HUES6 (cell line): Measurements from ENCODE around the gene TNMD.
A peak's percentile ranks its signal among the peaks of the same experiment; 100 is the strongest.

ENCODE experiments used
- H3K27ac ChIP-seq: 2 replicates; pipeline ENCODE4 v1.7.0; 2013; ENCODE audit warnings: low read depth, mild to moderate bottlenecking, low read length, inconsistent platforms
- H3K27me3 ChIP-seq: 2 replicates; pipeline ENCODE4 v1.6.1; 2013; ENCODE audit warnings: low read length; ENCODE audit not compliant: control insufficient read depth, insufficient read depth
- H3K36me3 ChIP-seq: 2 replicates; pipeline ENCODE4 v1.6.1; 2013; ENCODE audit warnings: low read length; ENCODE audit not compliant: control insufficient read depth, insufficient read depth
- H3K4me1 ChIP-seq: 2 replicates; pipeline ENCODE4 v1.6.1; 2013; ENCODE audit warnings: low read length; ENCODE audit not compliant: control insufficient read depth, insufficient read depth
- H3K4me3 ChIP-seq: 2 replicates; pipeline ENCODE4 v1.5.1; 2013; ENCODE audit warnings: low read depth, low read length
- H3K9ac ChIP-seq: one replicate; pipeline ENCODE4 v1.6.1; 2013; ENCODE audit warnings: mild to moderate bottlenecking, low read length
- H3K9me3 ChIP-seq: 2 replicates; pipeline ENCODE4 v1.6.1; 2013; ENCODE audit warnings: low read depth, low read length; ENCODE audit not compliant: control insufficient read depth, insufficient read depth

Gene TNMD

GRCh38 chrX:100606753-100607152 is 22.0 kb downstream of the TNMD start:
- H3K9ac ChIP-seq = no peak overlapping the region
- H3K27ac ChIP-seq = no peak overlapping the region
- peaks cover 21% of the 10 kb centered on the region for H3K4me1 ChIP-seq
- H3K4me3 ChIP-seq = no peak overlapping the region
- H3K9me3 ChIP-seq = no peaks in the 10 kb centered on the region
- H3K27me3 ChIP-seq = peaks cover 2% of the 10 kb centered on the region; the same call in 1 of the 2 replicates
- H3K36me3 ChIP-seq = no peaks in the 10 kb centered on the region

DNA sequence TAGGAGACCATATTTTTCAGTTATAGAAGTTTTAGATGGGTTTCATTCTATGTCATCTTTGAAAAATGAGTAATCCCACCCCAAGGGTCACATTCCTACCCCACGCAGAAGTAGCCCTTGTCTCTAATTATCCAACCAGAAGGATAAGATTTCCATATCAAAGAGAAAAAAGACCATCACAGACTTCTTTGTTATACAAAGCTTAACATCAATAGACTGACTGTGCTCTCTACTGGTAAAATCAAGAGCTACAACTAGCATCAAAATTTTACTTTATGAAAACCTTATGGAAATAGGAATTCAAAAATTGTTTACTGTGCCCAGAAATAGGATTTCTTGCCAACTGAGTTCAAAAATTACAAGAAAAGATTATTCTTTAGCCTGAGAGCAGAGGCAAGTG is 24.9 kb downstream of the TNMD start:
- Histone ChIP-seq H3K9me3 (no peaks in the 10 kb centered on the region), H3K27ac (no peak overlapping the region; the same call in 1 of the 2 replicates), H3K27me3 (peaks cover 2% of the 10 kb centered on the region; the same call in 1 of the 2 replicates), H3K4me3 (0 out of 2 replicates have a peak overlapping the region, but pooled peaks have one; percentile 8), H3K9ac (no peak overlapping the region), H3K36me3 (no peaks in the 10 kb centered on the region), H3K4me1 (peaks cover 12% of the 10 kb centered on the region)

DNA sequence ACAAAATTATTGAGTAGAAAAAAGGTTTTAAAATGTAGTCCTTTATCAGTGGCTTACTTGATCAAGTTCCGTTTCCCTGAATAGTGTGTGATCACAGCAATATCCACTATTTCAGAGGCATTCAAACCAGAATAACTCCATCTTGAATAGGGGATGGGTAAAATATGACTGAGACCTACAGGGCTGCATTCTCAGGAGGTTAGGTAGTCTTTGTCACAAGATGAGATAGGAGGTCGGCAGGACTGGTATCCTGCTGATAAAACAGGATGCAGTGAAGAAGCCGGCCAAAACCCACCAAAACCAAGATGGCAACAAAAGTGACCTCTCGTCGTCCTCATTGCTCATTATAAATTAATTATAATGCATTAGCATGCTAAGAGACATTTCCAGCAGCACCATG is 27.2 kb downstream of the TNMD start:
- Histone ChIP-seq H3K9ac (no peak overlapping the region), H3K27me3 (no peaks in the 10 kb centered on the region), H3K27ac (no peak overlapping the region), H3K4me1 (peaks cover 12% of the 10 kb centered on the region), H3K4me3 (no peak overlapping the region), H3K9me3 (no peaks in the 10 kb centered on the region), H3K36me3 (no peaks in the 10 kb centered on the region)

GRCh38 chrX:100615005-100615404 is 30.3 kb downstream of the TNMD start:
- Histone ChIP-seq H3K27ac (no peak overlapping the region), H3K9ac (no peak overlapping the region), H3K4me1 (peaks cover 4% of the 10 kb centered on the region), H3K27me3 (no peaks in the 10 kb centered on the region), H3K4me3 (no peak overlapping the region), H3K36me3 (no peaks in the 10 kb centered on the region), H3K9me3 (no peaks in the 10 kb centered on the region)

- Histone ChIP-seq H3K4me1 (no peaks in the 10 kb centered on the region), H3K27ac (no peak overlapping the region), H3K9me3 (no peaks in the 10 kb centered on the region), H3K4me3 (no peak overlapping the region), H3K27me3 (no peaks in the 10 kb centered on the region), H3K36me3 (no peaks in the 10 kb centered on the region), H3K9ac (no peak overlapping the region)
These were observed 38.3 kb downstream of the TNMD start for GRCh38 chrX:100623001-100623400.

DNA sequence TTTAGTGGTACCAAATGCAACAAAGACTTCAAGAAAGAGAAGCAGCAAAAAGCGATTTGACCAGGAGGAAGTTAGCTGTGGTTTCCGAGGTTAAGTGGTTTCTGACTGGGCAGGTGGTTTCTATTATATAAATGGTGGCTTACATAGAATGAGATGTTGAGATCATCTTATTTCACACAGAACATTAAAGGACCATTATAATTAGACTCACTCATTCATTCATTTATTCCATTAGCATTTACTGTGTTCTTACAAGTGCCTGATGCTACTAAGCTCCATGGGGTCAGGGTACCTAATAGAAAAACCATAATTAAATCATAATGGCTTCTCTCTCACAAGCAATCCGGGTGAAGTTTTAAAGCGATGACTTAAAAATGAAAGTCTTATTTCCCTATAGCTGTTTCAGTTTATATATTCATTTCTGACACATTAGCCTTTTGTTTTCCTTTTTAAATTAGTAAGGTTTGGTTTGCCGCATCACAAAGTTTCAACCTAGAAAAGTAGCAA is 41.3 kb downstream of the TNMD start:
- H3K27me3 ChIP-seq = no peaks in the 10 kb centered on the region
- H3K9ac ChIP-seq = no peak overlapping the region
- peaks cover 25% of the 10 kb centered on the region for H3K36me3 ChIP-seq
- no peak overlapping the region for H3K4me3 ChIP-seq
- no peak overlapping the region for H3K27ac ChIP-seq
- H3K4me1 ChIP-seq = no peaks in the 10 kb centered on the region
- H3K9me3 ChIP-seq = no peaks in the 10 kb centered on the region

DNA sequence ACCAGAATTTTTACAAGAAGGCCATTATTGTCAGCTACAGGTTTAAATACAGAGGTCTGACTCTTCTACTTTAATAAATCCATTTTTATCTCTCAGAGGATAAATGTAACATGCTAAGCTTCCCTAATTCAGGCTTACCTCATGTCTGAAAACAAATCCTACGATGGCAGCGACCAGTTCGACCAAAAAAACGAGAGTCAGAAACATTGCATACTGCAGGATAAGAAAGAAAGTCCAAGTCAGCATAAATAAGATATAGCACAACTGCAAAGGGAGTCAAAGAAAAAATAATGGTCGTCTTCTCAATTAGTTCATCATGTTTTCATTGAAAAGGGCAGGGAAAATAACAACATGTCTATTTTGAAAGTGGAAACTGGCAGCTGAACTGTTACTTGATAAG is 50.3 kb downstream of the TNMD start:
- peaks cover 4% of the 10 kb centered on the region; the same call in 1 of the 2 replicates for H3K27me3 ChIP-seq

DNA sequence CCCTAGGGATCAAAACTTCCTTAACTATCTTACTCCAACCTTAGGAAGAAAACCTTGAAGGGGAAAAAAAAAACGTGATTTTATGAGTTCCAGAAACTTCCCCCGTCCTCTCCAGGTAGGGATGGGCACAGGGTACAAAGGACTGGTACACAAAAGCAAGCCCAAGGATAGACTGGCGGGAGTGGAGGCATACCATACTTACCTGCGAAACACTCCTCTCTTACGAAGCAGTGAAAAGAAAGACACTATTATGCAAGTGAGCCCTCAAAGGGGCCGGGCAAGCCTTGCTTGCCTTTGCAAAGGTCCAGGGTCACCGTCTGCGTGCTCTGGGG is 51.2 kb downstream of the TNMD start:
- Histone ChIP-seq H3K27me3 (peaks cover 4% of the 10 kb centered on the region; the same call in 1 of the 2 replicates), H3K9ac (peak overlapping the region; percentile 98), H3K27ac (peak overlapping the region; percentile 91), H3K4me1 (peaks cover 3% of the 10 kb centered on the region; the same call in 1 of the 2 replicates), H3K36me3 (peaks cover 30% of the 10 kb centered on the region), H3K4me3 (peak overlapping the region; percentile 83), H3K9me3 (no peaks in the 10 kb centered on the region)

More for the DNA sequence above, 50.3 kb downstream of the TNMD start:
- Histone ChIP-seq H3K9ac (no peak overlapping the region), H3K36me3 (peaks cover 39% of the 10 kb centered on the region), H3K27ac (no peak overlapping the region), H3K4me1 (peaks cover 3% of the 10 kb centered on the region; the same call in 1 of the 2 replicates), H3K9me3 (no peaks in the 10 kb centered on the region), H3K4me3 (peak overlapping the region; percentile 83; the same call in 1 of the 2 replicates)

- Histone ChIP-seq H3K27ac (peak within 1 kb of the TSS; percentile 91), H3K4me3 (peak within 1 kb of the TSS; percentile 83), H3K27me3 (peaks cover 4% of the 10 kb centered on the region; the same call in 1 of the 2 replicates)
These were observed 51.7 kb downstream of the TNMD start, which contains the start of gene TSPAN6 for GRCh38 chrX:100636321-100636991. TSPAN6 (minus strand) TSS chrX:100636806; CDS start chrX:100636694, 112 bp downstream.

DNA sequence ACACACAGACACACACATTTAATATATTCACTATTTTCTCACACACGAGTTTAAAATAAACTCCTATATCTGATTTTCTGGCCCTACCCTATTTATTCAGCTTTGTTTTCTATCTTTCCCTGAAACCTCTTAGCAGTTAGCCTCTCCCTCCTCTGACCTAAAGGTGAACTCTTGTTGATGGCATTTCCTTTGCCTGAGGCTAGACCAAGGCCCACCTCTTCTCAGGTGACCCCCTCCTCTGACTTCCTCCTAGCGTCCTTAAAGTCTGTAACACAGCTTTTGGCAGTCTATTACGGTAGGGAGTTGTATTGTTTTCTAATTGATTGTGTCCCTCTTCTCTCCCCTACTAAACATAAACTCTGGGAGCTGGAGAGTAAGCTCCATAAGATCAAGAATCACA is 57.6 kb downstream of the TNMD start:
- Histone ChIP-seq H3K4me1 (peaks cover 17% of the 10 kb centered on the region), H3K27me3 (peaks cover 6% of the 10 kb centered on the region; the same call in 1 of the 2 replicates), H3K9me3 (no peaks in the 10 kb centered on the region), H3K36me3 (no peaks in the 10 kb centered on the region), H3K4me3 (no peak overlapping the region), H3K27ac (no peak overlapping the region), H3K9ac (no peak overlapping the region)

More at GRCh38 chrX:100636321-100636991, 51.7 kb downstream of the TNMD start, which contains the start of gene TSPAN6:
- peaks cover 26% of the 10 kb centered on the region for H3K36me3 ChIP-seq
- peak within 1 kb of the TSS; percentile 98 for H3K9ac ChIP-seq
- peaks cover 3% of the 10 kb centered on the region; the same call in 1 of the 2 replicates for H3K4me1 ChIP-seq
- no peaks in the 10 kb centered on the region for H3K9me3 ChIP-seq

GRCh38 chrX:100643212-100643611 is 58.5 kb downstream of the TNMD start:
- Histone ChIP-seq H3K9ac (no peak overlapping the region), H3K27ac (no peak overlapping the region), H3K4me3 (no peak overlapping the region), H3K27me3 (peaks cover 6% of the 10 kb centered on the region; the same call in 1 of the 2 replicates), H3K36me3 (no peaks in the 10 kb centered on the region), H3K4me1 (peaks cover 23% of the 10 kb centered on the region), H3K9me3 (no peaks in the 10 kb centered on the region)
